ENCODE measurements around the gene ALOXE3. TPM values are rescaled to one million over a fixed set of nuclear protein-coding genes. Genes with fewer than 3 reads are reported as not detected.

ALOXE3 gene
- total and polyA plus RNA-seq, 7 donors, result 0.17 TPM; not detected in 6

DNA sequence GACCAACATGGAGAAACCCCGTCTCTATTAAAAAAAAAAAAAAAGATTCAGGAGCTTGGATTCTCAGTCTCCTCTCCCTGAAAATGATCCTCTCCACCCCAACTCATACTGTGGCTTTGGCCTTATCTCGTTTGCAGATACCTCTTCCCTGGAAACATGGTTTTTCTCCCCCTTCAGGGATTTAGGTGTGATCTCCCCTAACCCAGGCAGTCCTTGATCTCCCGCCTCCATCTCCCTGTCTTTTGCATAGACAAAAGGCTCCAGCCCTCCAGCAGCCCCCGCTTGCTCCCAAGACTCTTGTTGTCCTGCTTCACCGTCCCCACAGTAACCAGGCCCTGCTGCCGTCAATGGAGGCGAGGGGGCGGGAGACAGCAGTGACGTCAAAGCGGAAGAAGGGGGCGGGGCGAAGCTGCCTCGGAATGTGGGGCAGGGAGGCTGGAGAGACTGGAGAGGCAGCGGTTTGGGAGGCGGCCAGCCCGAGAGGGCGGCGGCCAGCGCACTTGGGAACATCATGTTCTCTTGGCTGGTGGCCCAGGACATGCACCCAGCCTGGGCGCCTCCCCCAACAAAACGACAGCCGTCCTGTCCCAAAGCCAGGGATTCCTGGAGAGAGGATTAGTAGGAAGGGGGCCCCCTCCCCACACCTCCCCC is 35.8 kb upstream of the ALOXE3 start:
- H3K4me1 ChIP-seq, result peaks cover 0 to 59% (median 55%) of the 10 kb centered on the region in 4 donors
- peak; percentile 86 for TF ChIP-seq POLR2A (IDR thresholded peaks at IDR 0.05)
- peak; percentile 98 to 99 (median 98) for TF ChIP-seq POLR2AphosphoS5 (IDR thresholded peaks at IDR 0.05)
- peak; percentile 99 to 100 (median 100) for TF ChIP-seq EP300 (IDR thresholded peaks at IDR 0.05)
- TF ChIP-seq, protein P1, sequence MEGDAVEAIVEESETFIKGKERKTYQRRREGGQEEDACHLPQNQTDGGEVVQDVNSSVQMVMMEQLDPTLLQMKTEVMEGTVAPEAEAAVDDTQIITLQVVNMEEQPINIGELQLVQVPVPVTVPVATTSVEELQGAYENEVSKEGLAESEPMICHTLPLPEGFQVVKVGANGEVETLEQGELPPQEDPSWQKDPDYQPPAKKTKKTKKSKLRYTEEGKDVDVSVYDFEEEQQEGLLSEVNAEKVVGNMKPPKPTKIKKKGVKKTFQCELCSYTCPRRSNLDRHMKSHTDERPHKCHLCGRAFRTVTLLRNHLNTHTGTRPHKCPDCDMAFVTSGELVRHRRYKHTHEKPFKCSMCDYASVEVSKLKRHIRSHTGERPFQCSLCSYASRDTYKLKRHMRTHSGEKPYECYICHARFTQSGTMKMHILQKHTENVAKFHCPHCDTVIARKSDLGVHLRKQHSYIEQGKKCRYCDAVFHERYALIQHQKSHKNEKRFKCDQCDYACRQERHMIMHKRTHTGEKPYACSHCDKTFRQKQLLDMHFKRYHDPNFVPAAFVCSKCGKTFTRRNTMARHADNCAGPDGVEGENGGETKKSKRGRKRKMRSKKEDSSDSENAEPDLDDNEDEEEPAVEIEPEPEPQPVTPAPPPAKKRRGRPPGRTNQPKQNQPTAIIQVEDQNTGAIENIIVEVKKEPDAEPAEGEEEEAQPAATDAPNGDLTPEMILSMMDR (IDR thresholded peaks at IDR 0.05), result no peak
- H3K27me3 ChIP-seq, result no peaks in the 10 kb centered on the region
- H3K27ac ChIP-seq, result peak overlapping the region; percentile 99 to 100 (median 100)
- no peaks in the 10 kb centered on the region for H3K9me3 ChIP-seq
- intact Hi-C loops (cut with DNase I), result no loop called here
- peak overlapping the region; percentile 93 to 97 (median 96) for H3K4me3 ChIP-seq
- DNase-seq, result peak; percentile 100
- H3K36me3 ChIP-seq, result peaks cover 18 to 26% (median 23%) of the 10 kb centered on the region in 4 donors
- 3 to 6% methylated on average over 22 of the region's 22 CpGs for WGBS, 2 donors

DNA sequence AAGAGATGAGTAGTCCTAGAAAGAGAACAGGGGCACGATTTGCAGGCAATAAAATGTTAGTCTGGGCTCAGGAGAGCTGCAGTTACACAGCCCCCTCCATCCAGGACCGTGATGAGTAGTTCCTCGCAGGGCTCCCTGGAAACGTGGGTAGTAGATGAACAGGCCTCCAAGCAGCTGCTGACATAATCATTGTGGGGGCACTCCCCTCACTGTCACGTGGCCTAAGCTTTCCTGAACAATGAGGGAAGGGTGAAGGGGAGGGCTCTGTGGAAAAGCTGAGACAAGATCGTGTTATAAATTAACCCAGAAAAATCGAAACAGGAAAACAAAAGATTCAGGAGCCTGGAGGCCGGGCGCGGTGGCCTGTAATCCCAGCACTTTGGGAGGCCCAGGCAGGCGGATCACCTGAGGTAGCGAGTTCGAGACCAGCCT is 35.2 kb upstream of the ALOXE3 start:
- Histone ChIP-seq H3K4me3 (peak overlapping the region; percentile 79 to 97 (median 94)), H3K4me1 (peaks cover 0 to 58% (median 54%) of the 10 kb centered on the region in 4 donors), H3K36me3 (peaks cover 23 to 31% (median 28%) of the 10 kb centered on the region in 4 donors), H3K9me3 (no peaks in the 10 kb centered on the region), H3K27ac (peak overlapping the region; percentile 99 to 100 (median 100)), H3K27me3 (no peaks in the 10 kb centered on the region)
- intact Hi-C loops (cut with DNase I), result no loop called here
- peak; percentile 94 for DNase-seq
- peak; percentile 82 to 92 (median 87) for TF ChIP-seq POLR2AphosphoS5 (IDR thresholded peaks at IDR 0.05)
- TF ChIP-seq, protein P1 (IDR thresholded peaks at IDR 0.05), result no peak
- peak in 3 of 4 donors; percentile 0 to 90 (median 65) for TF ChIP-seq EP300 (IDR thresholded peaks at IDR 0.05)
- peak in 1 of 2 donors; percentile 47 for TF ChIP-seq POLR2A (IDR thresholded peaks at IDR 0.05)
- 5 to 27% methylated on average over 13 of the region's 13 CpGs for WGBS, 2 donors

DNA sequence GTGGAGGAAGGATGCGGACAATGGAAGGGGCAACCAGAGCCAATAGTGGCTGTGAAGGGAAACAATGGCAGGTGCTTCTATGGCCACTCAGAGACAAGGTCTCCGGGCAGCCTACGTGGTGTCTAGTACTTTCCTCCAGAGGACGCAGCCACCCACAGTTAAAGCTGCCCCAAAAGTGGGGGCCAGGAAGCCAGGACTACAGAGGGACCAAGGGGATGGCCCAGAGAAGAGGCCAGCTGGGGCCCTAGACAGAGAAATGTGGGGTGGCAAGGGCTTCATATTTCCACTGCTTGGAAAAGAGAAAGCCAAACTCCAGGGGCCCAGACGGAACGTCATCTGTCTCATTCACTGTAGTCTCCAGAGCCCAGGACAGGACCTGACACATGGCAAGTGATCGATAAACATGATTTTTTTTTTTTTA is 34.7 kb upstream of the ALOXE3 start:
- peak overlapping the region; percentile 15 to 97 (median 87) for H3K4me3 ChIP-seq

DNA sequence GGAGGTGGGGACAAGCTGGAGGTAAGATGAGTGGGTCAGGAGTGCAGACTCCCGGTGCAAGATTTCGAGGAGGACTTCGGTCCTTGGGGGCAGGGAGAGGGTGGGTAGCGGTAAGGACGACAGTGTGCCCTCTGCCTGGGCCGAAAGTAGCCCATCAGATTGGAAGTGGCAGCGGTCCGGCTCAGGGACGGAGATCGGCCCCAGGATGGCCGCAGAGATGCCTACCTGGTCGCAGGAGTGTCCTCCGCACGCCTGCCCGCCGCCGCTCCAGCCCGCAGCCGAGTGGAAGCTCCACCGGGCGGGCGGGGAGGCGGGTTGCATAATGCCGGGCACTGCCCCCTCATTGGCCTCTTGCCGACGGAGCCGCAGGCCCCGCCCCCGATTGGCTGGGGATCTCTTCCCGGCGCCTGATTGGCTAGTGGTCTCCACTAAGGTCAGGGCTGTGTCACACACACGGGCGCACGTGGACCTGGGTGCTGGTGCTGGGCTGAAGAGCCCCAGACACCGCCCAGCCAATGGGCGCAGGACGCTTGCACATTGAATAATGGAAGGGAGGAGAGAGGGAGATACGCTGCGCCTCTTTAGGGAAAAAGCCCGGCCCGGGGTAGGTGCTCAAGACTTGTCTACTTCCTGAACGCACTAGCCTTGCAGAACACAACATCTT is 33.9 kb upstream of the ALOXE3 start, which contains the start of gene PER1:
Gene PER1, minus strand, starts transcription at position 293 of the 664 bp plus-strand sequence. CDS start 1,698 bp downstream, outside the sequence.
- H3K27ac ChIP-seq, result peak within 1 kb of the TSS; percentile 99 to 100 (median 100)
- H3K9me3 ChIP-seq, result no peaks in the 10 kb centered on the region
- H3K4me1 ChIP-seq, result peaks cover 0 to 57% (median 55%) of the 10 kb centered on the region in 4 donors
- H3K4me3 ChIP-seq, result peak within 1 kb of the TSS; percentile 79 to 97 (median 92)
- no peaks in the 10 kb centered on the region for H3K27me3 ChIP-seq
- 9% methylated on average over 42 of the region's 42 CpGs for WGBS, 2 donors
- intact Hi-C loops (cut with DNase I), result no loop called here
- peaks cover 36 to 44% (median 41%) of the 10 kb centered on the region in 4 donors for H3K36me3 ChIP-seq
- peak; percentile 99 for DNase-seq
- TF ChIP-seq, protein P1 (IDR thresholded peaks at IDR 0.05), result no peak
- peak; percentile 99 for TF ChIP-seq POLR2AphosphoS5 (IDR thresholded peaks at IDR 0.05)
- TF ChIP-seq EP300 (IDR thresholded peaks at IDR 0.05), result peak; percentile 37 to 96 (median 69)
- peak; percentile 93 to 97 for TF ChIP-seq POLR2A (IDR thresholded peaks at IDR 0.05)

More for the DNA sequence above, 34.7 kb upstream of the ALOXE3 start:
- DNase-seq, result peak; percentile 76
- H3K36me3 ChIP-seq, result peaks cover 28 to 36% (median 33%) of the 10 kb centered on the region in 4 donors
- WGBS, 2 donors, result 70 to 84% methylated on average over 7 of the region's 7 CpGs
- no peaks in the 10 kb centered on the region for H3K27me3 ChIP-seq
- TF ChIP-seq POLR2A (IDR thresholded peaks at IDR 0.05) (no peak), POLR2AphosphoS5 (IDR thresholded peaks at IDR 0.05) (no peak)
- TF ChIP-seq, protein P1 (IDR thresholded peaks at IDR 0.05), result no peak
- H3K9me3 ChIP-seq, result no peaks in the 10 kb centered on the region
- intact Hi-C loops (cut with DNase I), result no loop called here
- H3K4me1 ChIP-seq, result peaks cover 0 to 56% (median 53%) of the 10 kb centered on the region in 4 donors
- H3K27ac ChIP-seq, result peak overlapping the region; percentile 99 to 100 (median 100)

All from sigmoid colon (tissue), 7 donors.